Ramos (cell line): ENCODE measurements around the gene BAHD1.

Experiments used
- in situ Hi-C: fragments of 300-500 bp; cut with MboI; formaldehyde crosslinking; loops from one replicate; pipeline ENCODE4 v1.14.3; 2022; ENCODE audit warnings: low sequenced_read_pairs; ENCODE audit not compliant: unreplicated experiment

Gene BAHD1

GRCh38 chr15:40440743-40441564 is at the start of gene BAHD1:
Gene BAHD1 (plus strand): TSS chr15:40440953. CDS start chr15:40458465, 17,512 bp downstream.
- in situ Hi-C loops = no loop called here

- in situ Hi-C loops = no loop called here
These were observed 47.5 kb upstream of the BAHD1 start for GRCh38 chr15:40392986-40393948.

- in situ Hi-C loops = no loop called here
These were observed 42.9 kb upstream of the BAHD1 start for GRCh38 chr15:40397688-40398412.

GRCh38 chr15:40398413-40398873 is 42.3 kb upstream of the BAHD1 start:
- in situ Hi-C loops = no loop called here

- in situ Hi-C loops = no loop called here
These were observed 41.4 kb upstream of the BAHD1 start for GRCh38 chr15:40399370-40399769.

- in situ Hi-C loops = no loop called here
These were observed 35.0 kb upstream of the BAHD1 start, which contains the start of gene IVD for GRCh38 chr15:40405501-40406381. Gene IVD (plus strand): TSS chr15:40405795. CDS start chr15:40405828, 33 bp downstream.

- in situ Hi-C loops = no loop called here
These were observed 33.3 kb upstream of the BAHD1 start for GRCh38 chr15:40407330-40407990.

GRCh38 chr15:40409366-40409765 is 31.4 kb upstream of the BAHD1 start:
- in situ Hi-C loops = no loop called here

- in situ Hi-C loops = no loop called here
These were observed 30.3 kb upstream of the BAHD1 start for GRCh38 chr15:40410476-40410875.

- in situ Hi-C loops = no loop called here
These were observed 28.5 kb upstream of the BAHD1 start for GRCh38 chr15:40412095-40412759.

- in situ Hi-C loops = no loop called here
These were observed 27.7 kb upstream of the BAHD1 start for GRCh38 chr15:40413036-40413435.

GRCh38 chr15:40414816-40415215 is 25.9 kb upstream of the BAHD1 start:
- in situ Hi-C loops = no loop called here

GRCh38 chr15:40415226-40415625 is 25.5 kb upstream of the BAHD1 start:
- in situ Hi-C loops = no loop called here

GRCh38 chr15:40416056-40416455 is 24.7 kb upstream of the BAHD1 start:
- in situ Hi-C loops = no loop called here

GRCh38 chr15:40418126-40418525 is 22.6 kb upstream of the BAHD1 start:
- in situ Hi-C loops = no loop called here

- in situ Hi-C loops = loop anchor here (5.0 kb wide), 1 partner anchor 73 kb away; no protein-coding TSS in a partner anchor
These were observed 20.6 kb upstream of the BAHD1 start for GRCh38 chr15:40420071-40420713.

GRCh38 chr15:40420793-40421192 is 20.0 kb upstream of the BAHD1 start:
- in situ Hi-C loops = loop anchor here (5.0 kb wide), 1 partner anchor 73 kb away; no protein-coding TSS in a partner anchor
